ENCODE data around the gene KHNYN.

DNA sequence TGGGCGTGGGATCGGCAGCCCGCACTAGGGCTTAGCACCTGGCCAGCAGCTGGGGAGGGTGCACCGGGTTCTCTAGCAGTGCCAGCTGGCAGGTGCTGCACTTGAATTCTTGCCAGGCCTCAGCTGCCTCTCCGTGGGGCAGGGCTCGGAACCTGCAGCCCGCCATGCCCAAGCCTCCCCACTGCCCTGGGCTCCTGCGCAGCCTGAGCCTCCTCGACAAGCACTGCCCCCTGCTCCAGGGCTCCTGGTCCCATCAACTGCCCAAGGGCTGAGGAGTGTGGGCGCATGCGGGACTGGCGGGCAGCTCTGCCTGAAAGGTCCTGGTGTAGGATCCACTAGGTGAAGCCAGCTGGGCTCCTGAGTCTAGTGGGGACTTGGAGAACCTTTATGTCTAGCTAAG, 43.5 kb downstream of the KHNYN start:
- no peak for TF ChIP-seq POLR2A (IDR thresholded peaks at IDR 0.05)
- TF ChIP-seq CTCF (IDR thresholded peaks at IDR 0.05), result no peak
